ENCODE data around the gene MACROD2.

MACROD2 gene

DNA sequence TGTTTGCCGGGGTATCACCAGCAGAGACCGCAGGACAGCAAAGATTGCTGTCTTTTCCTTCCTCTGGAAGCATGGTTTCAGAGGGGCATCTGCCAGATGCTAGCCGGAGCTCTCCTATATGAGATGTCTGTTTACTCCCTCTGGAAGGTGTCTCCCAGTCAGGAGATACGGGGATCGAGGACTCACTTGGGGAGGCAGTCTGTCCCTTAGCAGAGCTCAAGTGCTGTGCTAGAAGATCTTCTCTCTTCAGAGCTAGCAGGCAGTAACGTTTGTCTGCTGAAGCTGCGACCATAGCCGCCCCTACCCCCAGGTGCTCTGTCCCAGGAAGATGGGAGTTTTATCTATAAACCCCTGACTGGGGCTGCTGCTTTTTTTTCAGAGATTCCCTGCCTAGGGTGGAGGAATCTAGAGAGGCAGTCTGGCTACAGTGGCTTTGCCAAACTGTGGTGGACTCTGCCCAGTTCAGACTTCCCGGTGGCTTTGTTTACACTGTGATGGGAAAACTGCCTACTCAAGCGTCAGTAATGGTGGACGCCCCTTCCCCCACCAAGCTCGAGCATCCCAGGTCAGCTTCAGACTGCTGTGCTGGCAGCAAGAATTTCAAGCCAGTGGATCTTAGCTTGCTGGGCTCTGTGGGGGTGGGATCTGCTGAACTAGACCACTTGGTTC is 475.0 kb downstream of the MACROD2 start:
- TF ChIP-seq, protein P1, sequence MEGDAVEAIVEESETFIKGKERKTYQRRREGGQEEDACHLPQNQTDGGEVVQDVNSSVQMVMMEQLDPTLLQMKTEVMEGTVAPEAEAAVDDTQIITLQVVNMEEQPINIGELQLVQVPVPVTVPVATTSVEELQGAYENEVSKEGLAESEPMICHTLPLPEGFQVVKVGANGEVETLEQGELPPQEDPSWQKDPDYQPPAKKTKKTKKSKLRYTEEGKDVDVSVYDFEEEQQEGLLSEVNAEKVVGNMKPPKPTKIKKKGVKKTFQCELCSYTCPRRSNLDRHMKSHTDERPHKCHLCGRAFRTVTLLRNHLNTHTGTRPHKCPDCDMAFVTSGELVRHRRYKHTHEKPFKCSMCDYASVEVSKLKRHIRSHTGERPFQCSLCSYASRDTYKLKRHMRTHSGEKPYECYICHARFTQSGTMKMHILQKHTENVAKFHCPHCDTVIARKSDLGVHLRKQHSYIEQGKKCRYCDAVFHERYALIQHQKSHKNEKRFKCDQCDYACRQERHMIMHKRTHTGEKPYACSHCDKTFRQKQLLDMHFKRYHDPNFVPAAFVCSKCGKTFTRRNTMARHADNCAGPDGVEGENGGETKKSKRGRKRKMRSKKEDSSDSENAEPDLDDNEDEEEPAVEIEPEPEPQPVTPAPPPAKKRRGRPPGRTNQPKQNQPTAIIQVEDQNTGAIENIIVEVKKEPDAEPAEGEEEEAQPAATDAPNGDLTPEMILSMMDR (IDR thresholded peaks at IDR 0.05; ENCODE audit: control extremely low read depth, extremely low read depth, low read depth, missing control alignments), result no peak
- CTCF ChIA-PET, result interaction anchor here (1.0 kb wide), 1 partner anchor 9 kb away, joined by 3 read pairs; no protein-coding TSS in a partner anchor
- POLR2A ChIA-PET, result no interaction called here
- no peak for DNase-seq (ENCODE audit: extremely low spot score)

DNA sequence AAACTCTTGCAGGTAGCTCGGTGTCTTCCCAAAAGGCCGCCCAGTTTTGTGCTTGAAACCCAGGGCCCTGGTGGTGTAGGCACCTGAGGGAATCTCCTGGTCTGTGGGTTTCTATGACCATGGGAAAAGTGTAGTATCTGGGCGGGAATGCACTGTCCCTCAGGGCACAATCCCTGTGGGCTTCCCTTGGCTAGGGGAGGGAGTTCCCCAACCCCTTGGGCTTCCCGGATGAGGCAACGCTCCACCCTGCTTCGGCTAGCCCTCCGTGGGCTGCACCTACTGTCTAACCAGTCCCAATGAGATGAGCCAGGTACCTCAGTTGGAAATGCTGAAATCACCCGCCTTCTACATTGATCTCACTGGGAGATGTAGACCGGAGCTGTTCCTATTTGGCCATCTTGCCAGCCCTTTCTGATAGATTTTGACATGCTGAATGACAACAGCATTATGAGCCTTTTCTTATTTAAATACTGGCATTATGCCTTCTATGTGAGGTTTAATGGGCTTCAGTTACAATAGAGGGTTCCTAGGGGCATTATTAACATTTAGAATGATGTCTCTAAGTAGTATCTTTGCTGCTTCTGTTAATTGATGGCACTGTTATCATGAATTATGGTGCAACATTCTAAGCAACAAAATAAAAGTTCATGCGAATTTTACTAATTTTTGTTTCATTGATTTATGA is 475.8 kb downstream of the MACROD2 start:
- TF ChIP-seq, protein P1 (IDR thresholded peaks at IDR 0.05; ENCODE audit: control extremely low read depth, extremely low read depth, low read depth, missing control alignments), result no peak
- ChIA-PET CTCF (no interaction called here), POLR2A (no interaction called here)
- DNase-seq (ENCODE audit: extremely low spot score), result no peak

DNA sequence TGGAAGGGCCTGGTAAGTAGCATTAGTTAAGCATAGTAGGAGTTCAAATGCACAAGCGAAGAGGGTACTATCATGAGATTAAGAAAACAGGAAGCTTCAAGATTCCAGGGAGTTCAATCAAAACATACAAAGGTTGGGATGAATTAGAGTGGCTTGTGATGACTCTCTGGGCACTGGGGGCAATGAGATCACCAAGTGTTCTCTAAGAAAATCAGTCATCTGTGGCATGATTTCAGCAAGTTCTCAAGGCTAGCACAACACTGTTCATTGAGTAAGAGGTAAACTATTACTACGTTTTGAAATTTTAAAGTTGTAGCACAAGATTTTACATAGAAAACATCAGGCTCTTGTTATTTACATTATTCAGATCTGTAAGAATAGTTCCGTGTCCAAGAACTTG is 481.8 kb downstream of the MACROD2 start:
- ChIA-PET CTCF (interaction anchor here (1.4 kb wide), 1 partner anchor 20 kb away, joined by 3 read pairs; no protein-coding TSS in a partner anchor), POLR2A (no interaction called here)

DNA sequence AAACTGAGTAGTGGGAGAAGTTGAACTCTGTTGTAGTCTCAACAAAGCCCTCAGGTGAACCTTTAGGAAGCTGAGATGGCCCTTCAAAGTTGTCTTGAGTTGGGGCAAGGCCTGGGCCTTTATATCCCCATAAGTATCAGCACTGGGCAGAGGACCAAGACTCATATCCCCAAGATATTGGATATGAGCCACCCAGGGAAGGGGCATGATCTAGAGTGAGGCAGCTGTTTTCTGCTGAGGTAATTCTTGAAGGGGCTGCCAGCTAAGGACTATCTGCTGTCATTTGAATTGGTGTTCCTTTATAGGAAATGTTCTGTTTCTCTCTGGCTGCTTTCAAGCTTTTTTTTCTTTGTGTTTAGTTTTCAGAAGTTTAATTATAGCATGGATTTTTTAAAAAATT is 482.8 kb downstream of the MACROD2 start:
- no peak for DNase-seq (ENCODE audit: extremely low spot score)
- TF ChIP-seq, protein P1 (IDR thresholded peaks at IDR 0.05; ENCODE audit: control extremely low read depth, extremely low read depth, low read depth, missing control alignments), result no peak
- ChIA-PET POLR2A (interaction anchor here (0.6 kb wide), 1 partner anchor 21 kb away, joined by 5 read pairs; no protein-coding TSS in a partner anchor), CTCF (interaction anchor here (1.3 to 1.4 kb wide), 2 partner anchors 9 to 14 kb away, joined by 4 read pairs; no protein-coding TSS in a partner anchor)

More for the DNA sequence above, 481.8 kb downstream of the MACROD2 start:
- no peak for DNase-seq (ENCODE audit: extremely low spot score)
- TF ChIP-seq, protein P1 (IDR thresholded peaks at IDR 0.05; ENCODE audit: control extremely low read depth, extremely low read depth, low read depth, missing control alignments), result no peak

DNA sequence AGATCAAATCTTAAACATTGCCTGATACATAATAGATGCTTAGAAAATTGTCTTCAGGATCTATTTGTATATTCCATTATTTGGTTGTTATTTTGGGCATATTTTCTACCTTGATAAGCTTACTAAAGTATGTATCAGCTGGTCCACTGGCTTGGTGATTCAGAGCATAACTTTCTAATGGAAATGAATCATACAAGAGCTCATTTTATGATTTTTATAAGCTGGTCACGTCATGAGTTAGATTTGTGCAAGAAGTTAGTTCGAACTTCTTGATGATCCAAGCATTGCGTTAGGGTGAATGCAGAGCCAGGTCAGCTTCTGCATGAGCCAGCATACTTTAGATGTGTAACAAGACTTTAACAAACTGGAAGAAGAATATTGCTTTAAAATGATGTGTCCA is 486.5 kb downstream of the MACROD2 start:
- ChIA-PET CTCF (no interaction called here), POLR2A (interaction anchor here (0.6 kb wide), 1 partner anchor 374 kb away, joined by 8 read pairs; no protein-coding TSS in a partner anchor)
- TF ChIP-seq, protein P1 (IDR thresholded peaks at IDR 0.05; ENCODE audit: control extremely low read depth, extremely low read depth, low read depth, missing control alignments), result no peak
- DNase-seq (ENCODE audit: extremely low spot score), result no peak

DNA sequence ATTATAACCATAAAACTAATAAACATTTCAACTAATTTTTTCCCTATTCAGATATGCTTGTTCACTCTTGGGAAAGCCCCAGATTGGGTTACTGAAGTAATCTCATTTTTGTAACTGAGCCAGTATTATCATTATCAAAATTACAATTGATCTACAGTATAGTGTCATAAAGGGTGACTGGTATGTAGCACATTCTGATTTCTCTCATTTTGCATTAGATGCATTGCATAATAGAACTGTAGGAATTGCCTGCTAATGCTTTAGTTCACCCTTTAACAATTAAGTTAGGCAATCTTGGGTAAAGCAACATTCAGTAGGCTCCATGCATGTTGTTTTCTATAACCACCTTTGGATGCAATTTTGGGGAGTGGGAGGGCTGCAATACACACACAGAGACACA is 492.9 kb downstream of the MACROD2 start:
- TF ChIP-seq, protein P1 (IDR thresholded peaks at IDR 0.05; ENCODE audit: control extremely low read depth, extremely low read depth, low read depth, missing control alignments), result no peak
- ChIA-PET CTCF (no interaction called here), POLR2A (no interaction called here)
- no peak for DNase-seq (ENCODE audit: extremely low spot score)
